SW480 (cell line): ENCODE data around the gene IL22.

Source experiments
- DNase-seq: peaks from one replicate; pipeline ENCODE4 v3.0.0-alpha.2; 2016; ENCODE audit warnings: low spot score

The IL22 gene

GRCh38 chr12:68253504-68253903 lies at the start of gene IL22:
IL22 (minus strand) TSS chr12:68253604; CDS start chr12:68253448, 156 bp downstream.
- DNase-seq, result no peak

DNA sequence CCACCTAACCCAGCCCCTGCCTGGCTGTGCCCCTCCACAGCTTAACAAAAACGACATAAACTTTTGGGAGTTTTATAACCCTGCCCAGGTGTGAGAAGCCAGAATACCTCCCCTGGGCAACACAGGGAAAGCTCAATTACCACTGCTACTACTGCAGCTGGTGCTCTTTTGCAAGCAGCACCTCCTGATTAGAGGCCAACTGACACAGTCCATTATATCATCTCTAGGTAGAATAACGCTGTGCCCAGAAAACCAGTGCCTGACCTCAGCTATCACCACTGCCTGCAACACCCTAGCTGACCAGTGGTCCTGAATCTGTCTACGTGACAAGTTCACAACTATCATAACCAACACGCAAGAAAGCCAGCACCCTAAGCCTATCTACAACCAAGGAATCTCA lies 44.5 kb upstream of the IL22 start:
- DNase-seq, result no peak

- DNase-seq, result no peak
These were observed 40.8 kb upstream of the IL22 start for GRCh38 chr12:68294251-68294650.

DNA sequence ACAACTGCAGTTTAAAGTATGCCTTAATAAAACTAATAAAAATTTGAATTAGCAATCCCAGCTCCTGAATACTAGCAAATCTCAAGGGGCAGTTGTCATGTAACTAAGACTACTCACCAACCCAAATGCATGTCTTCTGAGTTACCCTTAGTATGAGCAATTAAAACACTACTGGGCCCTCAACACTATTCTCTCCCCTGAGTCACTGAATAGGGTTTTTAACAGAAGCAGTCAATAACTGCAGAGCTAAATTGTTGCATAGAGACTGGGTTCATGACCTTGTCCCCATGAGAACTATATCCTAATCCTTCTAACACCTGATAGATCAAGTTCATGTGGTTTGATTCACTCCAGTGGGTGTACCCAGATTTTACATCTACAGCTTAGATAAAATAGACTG lies 39.9 kb upstream of the IL22 start:
- DNase-seq, result no peak

DNA sequence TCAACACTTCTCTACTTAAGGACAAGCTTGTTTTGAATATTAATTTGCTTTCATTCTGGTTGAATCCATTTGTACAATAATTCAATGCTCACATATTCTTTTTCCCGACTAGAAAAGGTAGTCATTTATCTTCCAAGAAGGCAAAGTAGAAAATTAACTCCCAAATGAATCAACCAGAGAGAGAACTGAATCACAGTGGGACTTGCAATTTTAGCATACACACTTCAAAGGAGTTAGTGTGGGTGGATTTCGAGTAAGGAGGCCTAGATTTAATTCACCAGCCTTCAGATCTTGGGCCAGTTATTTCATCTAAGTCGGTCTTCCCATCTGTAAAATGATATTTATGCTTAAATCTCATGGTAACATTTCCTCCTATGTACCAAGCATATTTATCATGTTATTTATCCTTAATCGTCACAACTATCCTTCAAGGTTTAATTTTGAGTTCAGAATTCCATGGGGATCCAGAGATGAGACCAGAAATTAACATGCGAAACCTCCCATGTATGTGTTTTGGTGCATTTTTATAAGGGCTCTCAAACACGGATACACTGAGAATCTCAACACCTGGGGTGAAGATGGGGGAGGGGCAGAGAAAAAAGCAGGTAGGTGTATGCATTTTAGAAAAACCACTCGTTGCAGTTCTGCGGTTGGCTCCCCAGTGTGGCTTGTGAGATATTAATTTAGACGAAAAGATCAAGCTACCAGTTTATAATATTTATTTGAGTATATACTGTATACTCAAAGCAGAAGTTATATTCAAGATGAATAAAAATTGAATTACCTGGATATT lies 38.9 kb upstream of the IL22 start:
- DNase-seq, result no peak

- no peak for DNase-seq
These were observed 38.1 kb upstream of the IL22 start for GRCh38 chr12:68291396-68292036.

DNA sequence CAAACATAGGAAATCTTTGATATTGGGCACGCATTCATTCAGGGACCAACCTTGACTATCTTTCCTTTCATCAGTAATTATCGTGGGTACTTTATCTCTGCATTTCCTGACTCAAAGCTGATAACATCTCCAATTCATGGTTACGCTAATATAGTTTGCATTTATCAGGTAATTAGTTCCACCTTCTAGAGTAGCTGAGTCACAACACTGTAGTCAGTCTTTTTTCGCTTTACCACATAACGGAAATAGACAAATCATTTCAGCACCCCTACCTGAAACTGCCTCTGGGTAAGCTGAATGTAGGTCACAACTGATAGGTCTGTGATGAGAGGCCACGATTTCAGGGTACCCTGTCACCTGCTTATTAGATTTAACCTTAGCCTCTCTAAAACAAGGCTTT lies 36.7 kb upstream of the IL22 start:
- no peak for DNase-seq

DNA sequence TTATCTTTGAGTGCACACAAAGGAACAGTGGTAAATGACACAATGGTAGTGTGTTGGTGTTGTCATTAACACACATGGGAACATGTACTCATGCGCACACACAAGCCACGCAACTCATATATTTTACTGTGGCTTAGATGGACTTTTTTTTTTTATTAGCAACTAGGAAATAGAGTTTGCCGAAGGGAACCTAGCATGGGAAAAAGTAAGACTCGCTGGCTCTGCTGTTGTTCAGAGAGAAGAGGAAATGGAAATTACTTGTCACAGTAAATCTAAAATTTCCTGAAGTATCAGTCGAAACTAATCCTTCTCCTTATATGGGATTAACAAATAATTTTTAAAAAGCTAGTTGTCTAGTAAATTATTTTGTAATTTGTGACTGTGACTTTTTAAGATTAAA lies 33.7 kb upstream of the IL22 start:
- DNase-seq, result no peak

GRCh38 chr12:68286396-68286795 lies 33.0 kb upstream of the IL22 start:
- DNase-seq, result no peak

DNA sequence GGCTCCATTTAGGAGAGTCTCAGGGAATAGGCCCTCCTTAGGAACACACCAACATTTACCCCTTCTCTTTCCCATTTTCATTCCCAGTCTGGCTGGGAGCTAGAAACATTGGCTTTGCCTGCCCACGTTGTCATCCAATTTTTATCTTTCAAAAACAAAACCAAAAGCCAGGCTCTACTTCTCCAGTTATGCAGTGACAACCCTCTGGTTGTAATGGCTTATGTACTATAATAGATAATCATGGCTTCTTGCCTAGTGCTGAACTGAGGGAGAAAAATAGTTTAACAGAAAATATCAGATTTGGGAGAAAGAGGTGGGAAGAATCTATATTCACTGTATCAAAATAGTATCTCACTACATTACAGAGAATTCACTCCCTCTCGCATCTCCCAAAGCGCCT lies 32.1 kb upstream of the IL22 start:
- DNase-seq, result no peak

DNA sequence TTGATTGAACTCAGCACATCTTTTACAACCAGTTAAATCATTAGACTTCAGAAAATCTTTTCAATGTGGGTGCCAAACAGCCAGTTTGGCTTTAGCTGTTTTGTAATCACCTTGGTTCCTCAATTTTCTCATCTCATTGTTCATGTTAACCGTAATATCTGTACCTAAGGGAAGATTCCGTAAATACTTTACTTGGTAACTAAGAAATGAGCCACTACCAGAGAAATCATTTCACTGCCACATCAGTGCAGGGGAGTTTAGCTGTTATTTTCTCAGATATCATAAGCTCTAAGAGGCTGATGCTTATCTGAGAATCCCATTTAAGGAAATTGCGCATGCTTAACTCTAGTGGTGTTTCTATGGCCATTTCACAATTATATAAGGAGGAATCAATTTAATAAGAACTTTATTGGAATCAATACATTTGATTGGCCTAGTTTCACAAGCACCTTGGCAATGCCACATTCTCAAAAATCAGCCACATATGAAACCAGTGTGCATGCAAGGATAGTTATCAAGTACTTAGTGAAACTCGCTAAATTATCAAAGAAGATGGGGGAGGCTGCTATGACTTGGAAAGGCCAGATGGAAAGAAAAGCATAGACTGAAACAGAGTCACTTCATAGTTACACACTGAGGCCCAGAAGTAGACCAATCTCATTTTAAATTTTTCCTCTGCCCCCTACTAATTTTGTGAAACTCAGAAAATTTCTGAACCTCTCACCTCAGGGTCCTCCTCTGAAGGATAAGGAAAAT lies 28.1 kb upstream of the IL22 start:
- DNase-seq, result no peak

- DNase-seq, result no peak
These were observed 26.8 kb upstream of the IL22 start for GRCh38 chr12:68280240-68280639.

DNA sequence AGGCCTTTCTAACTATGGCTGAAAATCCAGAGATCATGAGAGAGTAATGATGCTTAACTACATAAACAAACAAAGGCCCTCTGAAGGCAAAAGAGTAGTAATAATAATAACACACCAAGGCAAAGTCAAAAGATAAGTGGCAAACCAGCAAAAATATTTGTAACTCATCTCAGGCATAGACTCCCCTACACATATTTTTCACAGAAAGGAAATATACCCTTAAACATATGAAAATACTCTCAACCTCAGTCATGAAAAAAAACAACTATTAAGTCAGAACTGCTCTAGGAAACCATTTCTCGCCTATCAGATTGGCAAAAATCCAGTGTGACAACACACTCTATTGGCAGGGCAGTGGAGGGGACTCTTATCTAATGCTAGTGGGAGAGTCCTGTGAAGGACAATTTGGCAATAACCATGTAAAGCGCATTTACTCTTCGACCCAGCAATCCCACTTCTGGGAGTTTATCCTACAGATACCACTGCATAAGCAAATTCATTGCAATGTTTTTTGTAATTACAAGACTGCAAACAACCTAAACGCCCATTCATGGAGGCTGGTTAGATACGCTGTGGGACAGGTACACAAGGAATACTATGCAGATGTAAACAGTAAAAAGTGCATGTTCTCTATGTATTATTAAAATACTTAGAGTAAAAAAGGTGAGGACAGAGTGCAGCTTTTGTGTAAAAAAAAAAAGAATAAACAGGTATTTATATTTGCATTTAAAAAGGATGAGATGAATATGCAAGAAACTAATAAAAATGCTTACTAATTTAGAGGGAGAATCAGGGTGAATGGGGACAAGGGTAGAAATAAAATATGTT lies 26.0 kb upstream of the IL22 start:
- no peak for DNase-seq

GRCh38 chr12:68276402-68276930 lies 23.1 kb upstream of the IL22 start:
- DNase-seq, result no peak

- no peak for DNase-seq
These were observed 19.3 kb upstream of the IL22 start for GRCh38 chr12:68272732-68273131.

GRCh38 chr12:68271346-68271745 lies 17.9 kb upstream of the IL22 start:
- DNase-seq, result no peak

- no peak for DNase-seq
These were observed 17.0 kb upstream of the IL22 start for GRCh38 chr12:68270358-68270757.

DNA sequence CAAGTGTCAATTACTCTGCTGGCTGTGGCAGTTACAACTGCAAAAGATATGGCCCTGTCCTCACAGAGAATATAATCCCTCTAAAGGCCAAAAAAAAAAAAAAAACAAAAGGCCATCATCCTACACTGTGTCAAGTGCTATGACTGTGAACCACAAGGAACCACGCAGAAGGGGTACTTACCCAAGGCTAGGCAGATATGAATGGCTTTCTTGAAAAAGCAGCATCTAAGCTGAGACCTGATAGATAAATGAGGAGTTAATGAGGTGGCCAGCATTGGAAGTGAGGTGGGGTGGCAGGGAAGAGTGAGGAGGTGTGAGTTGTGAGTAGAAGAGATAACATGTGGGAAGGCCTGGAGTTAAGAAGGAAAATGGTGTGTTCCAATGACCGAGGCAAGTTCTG lies 16.4 kb upstream of the IL22 start:
- DNase-seq, result no peak

DNA sequence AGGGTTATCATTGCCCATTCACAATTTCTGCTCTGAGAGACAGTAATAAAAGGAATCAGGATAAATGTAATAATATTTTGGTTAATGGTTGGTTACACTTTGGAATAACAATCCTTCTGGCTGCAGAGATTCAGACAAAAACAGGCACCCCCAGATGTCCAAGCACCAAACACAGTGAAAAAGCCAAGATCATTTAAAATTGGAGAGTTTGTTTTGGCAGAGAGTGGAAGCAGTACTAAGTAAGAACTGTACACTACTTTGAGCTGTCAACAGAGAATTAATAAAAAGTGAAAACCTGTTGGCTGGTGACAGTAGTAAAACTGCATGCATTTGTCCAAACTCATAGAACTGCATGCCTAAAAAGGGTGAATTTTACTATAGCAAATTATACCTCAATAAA lies 15.6 kb upstream of the IL22 start:
- DNase-seq, result no peak

- peak; percentile 3 for DNase-seq
These were observed 14.5 kb upstream of the IL22 start for GRCh38 chr12:68267892-68268396.

DNA sequence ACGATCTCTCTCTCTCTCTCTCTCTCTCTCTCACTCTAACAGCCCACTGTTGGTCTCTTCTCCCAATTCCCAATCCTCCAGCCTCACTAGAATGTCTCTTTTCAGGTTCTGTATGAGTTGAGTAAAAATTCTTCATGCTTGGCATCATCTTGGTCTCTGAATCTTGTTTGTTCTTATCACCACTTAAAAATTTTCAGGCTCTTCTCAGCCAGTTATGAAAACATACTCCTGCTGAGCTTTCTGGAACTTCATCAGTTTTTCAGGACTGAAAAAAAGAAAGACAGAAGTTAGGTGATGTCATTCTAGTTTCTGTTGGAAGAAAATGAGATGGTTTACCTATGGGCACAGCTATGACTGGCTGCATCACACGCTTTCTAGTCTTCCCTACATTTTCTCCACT lies 11.5 kb upstream of the IL22 start:
- DNase-seq, result no peak
